Lower leg skin (tissue), 4 donors: Measurements from ENCODE around the gene GALNT14. TPM values are rescaled to one million over a fixed set of nuclear protein-coding genes. Genes with fewer than 3 reads are reported as not detected.
A peak's percentile ranks its signal among the peaks of the same experiment; 100 is the strongest.

Experiments
- DNase-seq, 2 donors: peaks; one replicate each; pipeline ENCODE4 v3.0.0-alpha.2; 2019; ENCODE audit warnings: low spot score in 2 of 2
- H3K4me3 ChIP-seq: fragments of 200-600 bp; sonication (generic); 2 replicates; pipeline ENCODE4 v1.5.1; 2017; ENCODE audit warnings: mild to moderate bottlenecking, low read depth; ENCODE audit not compliant: poor library complexity, severe bottlenecking
- CTCF ChIP-seq, 3 donors: fragments of 450-650 bp; IDR thresholded peaks; one replicate each; pipeline ENCODE4 v1.5.1; 2016; ENCODE audit warnings: antibody characterized with exemption in 3 of 3, mild to moderate bottlenecking in 3 of 3, moderate library complexity in 2 of 3
- POLR2A ChIP-seq, 2 donors: fragments of 450-650 bp; IDR thresholded peaks; one replicate each; pipeline ENCODE4 v1.6.1; 2016 to 2017; ENCODE audit warnings: antibody characterized with exemption in 2 of 2, mild to moderate bottlenecking in 1 of 2, moderate library complexity in 1 of 2
- WGBS, 2 donors: methylation state at CpG; one replicate each; pipeline ENCODE4 v1.1.5; 2018; 5-methylcytosine and 5-hydroxymethylcytosine counted together
- intact Hi-C: fragments of 100-400 bp; cut with DNase I; formaldehyde crosslinking; loops from one replicate; pipeline ENCODE4 v1.15.0; 2023; ENCODE audit warnings: low total_unique reads
- total RNA-seq, 4 donors: library from RNA; depleted of rRNA; stranded (reverse); fragments of >200 nt; gene quantifications; one replicate each; pipeline ENCODE4 v1.1.0, GENCODE V29; 2016

Gene GALNT14
- total RNA-seq, 4 donors from 2014 or later = 2.5 to 6.2 (median 4.0) TPM

GRCh38 chr2:31089645-31090044 is 48.6 kb downstream of the GALNT14 start:
- H3K4me3 ChIP-seq = no peak overlapping the region

GRCh38 chr2:31088504-31089195 is 49.6 kb downstream of the GALNT14 start:
- intact Hi-C loops = no loop called here
- 74 to 83% methylated on average over 6 of the region's 6 CpGs for WGBS, 2 donors
- H3K4me3 ChIP-seq = no peak overlapping the region
- TF ChIP-seq POLR2A (IDR thresholded peaks at IDR 0.05) (no peak), CTCF (IDR thresholded peaks at IDR 0.05) (no peak)
- DNase-seq = peak in 1 of 2 donors; percentile 28

More at GRCh38 chr2:31089645-31090044, 48.6 kb downstream of the GALNT14 start:
- WGBS, 2 donors = 78 to 88% methylated on average over 2 of the region's 2 CpGs
- TF ChIP-seq CTCF (IDR thresholded peaks at IDR 0.05) (no peak), POLR2A (IDR thresholded peaks at IDR 0.05) (no peak)
- no peak for DNase-seq
- intact Hi-C loops = no loop called here

- no peak overlapping the region for H3K4me3 ChIP-seq
- intact Hi-C loops = no loop called here
- TF ChIP-seq CTCF (IDR thresholded peaks at IDR 0.05) (no peak), POLR2A (IDR thresholded peaks at IDR 0.05) (no peak)
- no peak for DNase-seq
- 67 to 85% methylated on average over 3 of the region's 3 CpGs for WGBS, 2 donors
Measured at GRCh38 chr2:31087491-31087890, 50.7 kb downstream of the GALNT14 start.

GRCh38 chr2:31086590-31086989 is 51.6 kb downstream of the GALNT14 start:
- H3K4me3 ChIP-seq = no peak overlapping the region
- 93 to 95% methylated on average over 4 of the region's 4 CpGs for WGBS, 2 donors
- peak in 1 of 2 donors; percentile 8 for DNase-seq
- TF ChIP-seq POLR2A (IDR thresholded peaks at IDR 0.05) (no peak), CTCF (IDR thresholded peaks at IDR 0.05) (no peak)
- intact Hi-C loops = no loop called here

- no peak overlapping the region for H3K4me3 ChIP-seq
- intact Hi-C loops = no loop called here
- WGBS, 2 donors = 73 to 81% methylated on average over 13 of the region's 13 CpGs
- peak in 1 of 2 donors; percentile 49 for DNase-seq
- TF ChIP-seq CTCF (IDR thresholded peaks at IDR 0.05) = no peak
- no peak for TF ChIP-seq POLR2A (IDR thresholded peaks at IDR 0.05)
Measured at GRCh38 chr2:31083234-31083993, 54.8 kb downstream of the GALNT14 start.
